ENCODE results near the gene REEP6. TPM values are rescaled to one million over a fixed set of nuclear protein-coding genes. Genes with fewer than 3 reads are reported as not detected.

REEP6 gene
- total and polyA plus RNA-seq, 2 donors (not counting 1 experiment from before 2014, with no cell fraction given), result 0.47 to 0.99 TPM

- no peak overlapping the region for H3K4me2 ChIP-seq (ENCODE audit: extremely low read depth, insufficient read depth, low read length)
- no peaks in the 10 kb centered on the region for H4K20me1 ChIP-seq (ENCODE audit: control insufficient read depth, extremely low read depth, insufficient read depth, low read length)
- H3K9ac ChIP-seq (ENCODE audit: insufficient read depth, low read length), result no peak overlapping the region
- H2AFZ ChIP-seq (ENCODE audit: low read length), result no peak overlapping the region
- no peak for TF ChIP-seq CTCF (conservative IDR thresholded peaks at IDR 0.05 in 1 of 2, IDR thresholded peaks at IDR 0.05 in 1 of 2; ENCODE audit: low read depth in 1 of 2, low read length in 2 of 2)
- TF ChIP-seq EZH2 (IDR thresholded peaks at IDR 0.05; ENCODE audit: low read length, missing control alignments), result peak; percentile 56
- no peak overlapping the region for H3K4me3 ChIP-seq (replicated peaks in 1 of 4; ENCODE audit: control extremely low read depth in 1 of 4, insufficient read depth in 1 of 4, low read depth in 3 of 4, low read length in 4 of 4)
- no peak for DNase-seq (ENCODE audit: low read depth in 2 of 2)
- no peak overlapping the region for H3K27ac ChIP-seq (ENCODE audit: insufficient read depth, low read length)
- no peaks in the 10 kb centered on the region for H3K36me3 ChIP-seq (ENCODE audit: control insufficient read depth, insufficient read depth, low read length)
- H3K4me1 ChIP-seq (ENCODE audit: control insufficient read depth, extremely low read depth, insufficient read depth, low read length), result peaks cover 3% of the 10 kb centered on the region
- no peaks in the 10 kb centered on the region for H3K79me2 ChIP-seq (ENCODE audit: control insufficient read depth, insufficient read depth, low read length)
- peaks cover 38% of the 10 kb centered on the region for H3K27me3 ChIP-seq (ENCODE audit: control insufficient read depth, insufficient read depth, low read length)
- no peaks in the 10 kb centered on the region for H3K9me3 ChIP-seq (ENCODE audit: control insufficient read depth, insufficient read depth, low read depth, low read length)
Measured at GRCh38 chr19:1456121-1456900, 34.7 kb upstream of the REEP6 start.

- no peak for DNase-seq (ENCODE audit: low read depth in 2 of 2)
- H3K9ac ChIP-seq (ENCODE audit: insufficient read depth, low read length), result no peak overlapping the region
- H4K20me1 ChIP-seq (ENCODE audit: control insufficient read depth, extremely low read depth, insufficient read depth, low read length), result no peaks in the 10 kb centered on the region
- H3K27ac ChIP-seq (ENCODE audit: insufficient read depth, low read length), result no peak overlapping the region
- no peak overlapping the region for H2AFZ ChIP-seq (ENCODE audit: low read length)
- H3K9me3 ChIP-seq (ENCODE audit: control insufficient read depth, insufficient read depth, low read depth, low read length), result no peaks in the 10 kb centered on the region
- no peaks in the 10 kb centered on the region for H3K36me3 ChIP-seq (ENCODE audit: control insufficient read depth, insufficient read depth, low read length)
- no peak overlapping the region for H3K4me3 ChIP-seq (replicated peaks in 1 of 4; ENCODE audit: control extremely low read depth in 1 of 4, insufficient read depth in 1 of 4, low read depth in 3 of 4, low read length in 4 of 4)
- TF ChIP-seq EZH2 (IDR thresholded peaks at IDR 0.05; ENCODE audit: low read length, missing control alignments) (peak; percentile 52), CTCF (conservative IDR thresholded peaks at IDR 0.05 in 1 of 2, IDR thresholded peaks at IDR 0.05 in 1 of 2; ENCODE audit: low read depth in 1 of 2, low read length in 2 of 2) (no peak)
- H3K27me3 ChIP-seq (ENCODE audit: control insufficient read depth, insufficient read depth, low read length), result peaks cover 30% of the 10 kb centered on the region
- no peaks in the 10 kb centered on the region for H3K79me2 ChIP-seq (ENCODE audit: control insufficient read depth, insufficient read depth, low read length)
- no peak overlapping the region for H3K4me2 ChIP-seq (ENCODE audit: extremely low read depth, insufficient read depth, low read length)
- peaks cover 3% of the 10 kb centered on the region for H3K4me1 ChIP-seq (ENCODE audit: control insufficient read depth, extremely low read depth, insufficient read depth, low read length)
Measured at GRCh38 chr19:1457031-1457739, 33.8 kb upstream of the REEP6 start.

GRCh38 chr19:1457892-1458291, 33.1 kb upstream of the REEP6 start:
- Histone ChIP-seq H3K27me3 (ENCODE audit: control insufficient read depth, insufficient read depth, low read length) (peaks cover 24% of the 10 kb centered on the region), H3K4me3 (replicated peaks in 1 of 4; ENCODE audit: control extremely low read depth in 1 of 4, insufficient read depth in 1 of 4, low read depth in 3 of 4, low read length in 4 of 4) (no peak overlapping the region), H3K9ac (ENCODE audit: insufficient read depth, low read length) (no peak overlapping the region), H3K4me2 (ENCODE audit: extremely low read depth, insufficient read depth, low read length) (no peak overlapping the region), H3K36me3 (ENCODE audit: control insufficient read depth, insufficient read depth, low read length) (no peaks in the 10 kb centered on the region), H3K79me2 (ENCODE audit: control insufficient read depth, insufficient read depth, low read length) (no peaks in the 10 kb centered on the region), H2AFZ (ENCODE audit: low read length) (no peak overlapping the region), H3K9me3 (ENCODE audit: control insufficient read depth, insufficient read depth, low read depth, low read length) (no peaks in the 10 kb centered on the region), H4K20me1 (ENCODE audit: control insufficient read depth, extremely low read depth, insufficient read depth, low read length) (no peaks in the 10 kb centered on the region), H3K4me1 (ENCODE audit: control insufficient read depth, extremely low read depth, insufficient read depth, low read length) (peaks cover 3% of the 10 kb centered on the region), H3K27ac (ENCODE audit: insufficient read depth, low read length) (no peak overlapping the region)
- no peak for DNase-seq (ENCODE audit: low read depth in 2 of 2)
- TF ChIP-seq CTCF (conservative IDR thresholded peaks at IDR 0.05 in 1 of 2, IDR thresholded peaks at IDR 0.05 in 1 of 2; ENCODE audit: low read depth in 1 of 2, low read length in 2 of 2), result no peak
